HCT116 (cell line): Measurements from ENCODE around the gene CACNG5. TPM values are rescaled to one million over a fixed set of nuclear protein-coding genes. Genes with fewer than 3 reads are reported as not detected.

Source experiments
- ATAC-seq: fragments of 200-7000 bp; cut with Tn5 transposase; 2 replicates; pipeline ENCODE4 v1.9.1; 2020; ENCODE audit warnings: mild to moderate bottlenecking, moderate library complexity
- BruUV-seq: library from RNA; stranded (reverse); fragments of 400-500 nt; replicated peaks from 2 replicates; lab custom pipeline; 2021; lab: Mats Ljungman, UMichigan
- CTCF ChIA-PET: fragments of 300-600 bp; sonication (Branson Sonifier 250); formaldehyde crosslinking; loops from one replicate; lab custom pipeline; 2021; ENCODE audit warnings: antibody characterized with exemption; lab: Charles Lee
- POLR2A ChIA-PET: fragments of 300-600, 350-600 bp; sonication (Branson Sonifier 250); formaldehyde crosslinking; loops from one replicate; lab custom pipeline; 2021; ENCODE audit warnings: antibody characterized with exemption; lab: Charles Lee
- RAD21 ChIA-PET, 2 experiments: fragments of 300-600 bp; sonication (Branson Sonifier 250); formaldehyde crosslinking; loops; one replicate each; lab custom pipeline; 2023; ENCODE audit warnings: low total read pairs in 2 of 2; ENCODE audit not compliant: uncharacterized antibody in 2 of 2, unreplicated experiment in 2 of 2, low non-redundant PET in 1 of 2; lab: Charles Lee
- DNase-seq: peaks from one replicate; pipeline ENCODE4 v3.0.0-alpha.2; 2010; ENCODE audit warnings: low read depth, low spot score
- H2AFZ ChIP-seq: fragments of 200-600 bp; shearing (Covaris generic), sonication (generic); 2 replicates; pipeline ENCODE4 v1.6.1; 2017; ENCODE audit warnings: low read depth, mixed run types, mixed read lengths, antibody characterized with exemption, low read length; ENCODE audit not compliant: poor library complexity, severe bottlenecking
- H3K27ac ChIP-seq: 2 replicates; pipeline ENCODE4 v1.5.1; 2012; ENCODE audit warnings: low read depth, low read length
- H3K27me3 ChIP-seq: fragments of 200-600 bp; sonication (generic); 2 replicates; pipeline ENCODE4 v1.6.1; 2016; ENCODE audit warnings: mixed run types, low read length, mixed read lengths; ENCODE audit not compliant: insufficient read depth
- H3K36me3 ChIP-seq, 2 experiments: fragments of 200-500 bp in 1 of 2; fragments of 200-600 bp in 1 of 2; sonication (Bioruptor generic) in 1 of 2; sonication (generic) in 1 of 2; 2 replicates each; pipeline versions ENCODE4 v1.5.1 to v1.6.1; 2014 to 2016; ENCODE audit warnings: low read length in 2 of 2, inconsistent platforms in 1 of 2, mixed read lengths in 1 of 2, mixed run types in 1 of 2; ENCODE audit not compliant: insufficient read depth in 2 of 2, control insufficient read depth in 1 of 2
- H3K4me1 ChIP-seq, 2 experiments: fragments of 200-600 bp in 1 of 2; sonication (generic) in 1 of 2; 2 replicates each; pipeline versions ENCODE4 v1.5.1 to v1.6.1; 2012 to 2017; ENCODE audit warnings: low read length in 2 of 2, inconsistent platforms in 1 of 2, mild to moderate bottlenecking in 1 of 2, mixed read lengths in 1 of 2, mixed run types in 1 of 2, moderate library complexity in 1 of 2; ENCODE audit not compliant: insufficient read depth in 2 of 2, control insufficient read depth in 1 of 2
- H3K4me2 ChIP-seq: fragments of 200-600 bp; sonication (generic); 2 replicates; pipeline ENCODE4 v1.6.1; 2017; ENCODE audit warnings: mixed run types, low read length, mixed read lengths
- H3K4me3 ChIP-seq, 2 experiments: fragments of 200-600 bp in 1 of 2; sonication (generic) in 1 of 2; replicated peaks in 1 of 2; 2 replicates each; pipeline ENCODE4 v1.5.1; 2011 to 2016; ENCODE audit warnings: low read length in 2 of 2, control low read depth in 1 of 2, low read depth in 1 of 2, mild to moderate bottlenecking in 1 of 2, mixed read lengths in 1 of 2, mixed run types in 1 of 2
- H3K79me2 ChIP-seq: fragments of 200-600 bp; sonication (generic); 2 replicates; pipeline ENCODE4 v1.6.1; 2017; ENCODE audit warnings: mild to moderate bottlenecking, mixed run types, low read length, moderate library complexity, mixed read lengths; ENCODE audit not compliant: insufficient read depth
- H3K9ac ChIP-seq: fragments of 200-600 bp; sonication (generic); 2 replicates; pipeline ENCODE4 v1.6.1; 2016; ENCODE audit warnings: low read length, mixed read lengths
- H3K9me2 ChIP-seq: fragments of 200-600 bp; sonication (generic), shearing (Covaris generic); 2 replicates; pipeline ENCODE4 v1.6.1; 2017; ENCODE audit warnings: mixed run types, mild to moderate bottlenecking, moderate library complexity; ENCODE audit not compliant: insufficient read depth
- H3K9me3 ChIP-seq, 2 experiments: fragments of 200-500 bp in 1 of 2; fragments of 200-600 bp in 1 of 2; sonication (Bioruptor generic) in 1 of 2; sonication (generic) in 1 of 2; 2 replicates each; pipeline ENCODE4 v1.6.1; 2014 to 2017; ENCODE audit warnings: low read length in 2 of 2, mixed read lengths in 2 of 2, inconsistent platforms in 1 of 2, low read depth in 1 of 2, mild to moderate bottlenecking in 1 of 2, mixed run types in 1 of 2, moderate library complexity in 1 of 2; ENCODE audit not compliant: control insufficient read depth in 1 of 2, insufficient read depth in 1 of 2
- H4K20me1 ChIP-seq: fragments of 200-600 bp; sonication (generic), shearing (Covaris generic); 2 replicates; pipeline ENCODE4 v1.6.1; 2017; ENCODE audit warnings: mixed run types, mild to moderate bottlenecking, moderate library complexity; ENCODE audit not compliant: insufficient read depth
- ATF3 ChIP-seq: IDR thresholded peaks from 2 replicates; pipeline ENCODE4 v1.6.1; 2012
- CEBPB ChIP-seq: IDR thresholded peaks from 2 replicates; pipeline ENCODE4 v1.6.1; 2012; ENCODE audit warnings: low read depth
- CTCF ChIP-seq, 3 experiments: fragments of 200-600 bp in 1 of 3; sonication (generic) in 1 of 3; IDR thresholded peaks in 2 of 3; conservative IDR thresholded peaks in 1 of 3; 2 replicates each; pipeline ENCODE4 v1.5.1; 2012 to 2017; ENCODE audit warnings: low read depth in 2 of 3, low read length in 2 of 3, antibody characterized with exemption in 1 of 3, borderline replicate concordance in 1 of 3, control low read depth in 1 of 3, mild to moderate bottlenecking in 1 of 3, mixed read lengths in 1 of 3, mixed run types in 1 of 3, moderate library complexity in 1 of 3; ENCODE audit not compliant: insufficient read depth in 1 of 3
- ELF1 ChIP-seq: IDR thresholded peaks from 2 replicates; pipeline ENCODE4 v1.6.1; 2012; ENCODE audit warnings: low read depth, borderline replicate concordance
- EZH2 ChIP-seq: fragments of 200-600 bp; sonication (generic); IDR thresholded peaks from 2 replicates; pipeline ENCODE4 v1.6.1; 2017; ENCODE audit warnings: antibody characterized with exemption, mixed run types
- FOSL1 ChIP-seq: IDR thresholded peaks from 2 replicates; pipeline ENCODE4 v1.6.1; 2012; ENCODE audit warnings: low read depth
- JUND ChIP-seq: IDR thresholded peaks from 2 replicates; pipeline ENCODE4 v1.6.1; 2012
- MAX ChIP-seq: IDR thresholded peaks from 2 replicates; pipeline ENCODE4 v1.6.1; 2012
- POLR2A ChIP-seq: IDR thresholded peaks from 2 replicates; pipeline ENCODE4 v1.7.0; 2011; ENCODE audit warnings: borderline replicate concordance; ENCODE audit not compliant: insufficient read depth, insufficient read length; ENCODE audit errors: extremely low read depth
- POLR2AphosphoS5 ChIP-seq: IDR thresholded peaks from 2 replicates; pipeline ENCODE4 v1.6.1; 2011; ENCODE audit warnings: mild to moderate bottlenecking, low read depth, low read length, moderate library complexity
- RAD21 ChIP-seq: IDR thresholded peaks from 2 replicates; pipeline ENCODE4 v1.6.1; 2012; ENCODE audit warnings: low read depth, mild to moderate bottlenecking
- REST ChIP-seq: IDR thresholded peaks from 2 replicates; pipeline ENCODE4 v1.6.1; 2012; ENCODE audit warnings: low read depth
- SIN3A ChIP-seq: IDR thresholded peaks from 2 replicates; pipeline ENCODE4 v1.6.1; 2012; ENCODE audit warnings: low read depth
- SP1 ChIP-seq: IDR thresholded peaks from 2 replicates; pipeline ENCODE4 v1.6.1; 2012; ENCODE audit warnings: low read depth
- SRF ChIP-seq: IDR thresholded peaks from 2 replicates; pipeline ENCODE4 v1.6.1; 2012; ENCODE audit warnings: low read depth
- TCF7L2 ChIP-seq: IDR thresholded peaks from 2 replicates; pipeline ENCODE4 v1.7.0; 2011; ENCODE audit warnings: borderline replicate concordance, inconsistent platforms; ENCODE audit not compliant: insufficient read depth, insufficient read length; ENCODE audit errors: extremely low read depth
- YY1 ChIP-seq: IDR thresholded peaks from 2 replicates; pipeline ENCODE4 v1.6.1; 2011; ENCODE audit warnings: low read length, low read depth, moderate library complexity, mild to moderate bottlenecking; ENCODE audit not compliant: insufficient replicate concordance; ENCODE audit errors: extremely low read depth
- ZFX ChIP-seq: fragments of 450-650 bp; IDR thresholded peaks from 2 replicates; pipeline ENCODE4 v1.6.1; 2017
- ZNF274 ChIP-seq: fragments of 200-500 bp; sonication (Bioruptor generic); IDR thresholded peaks from 2 replicates; pipeline ENCODE4 v1.6.1; 2014; ENCODE audit warnings: mild to moderate bottlenecking, low read depth, low read length, inconsistent platforms
- intact Hi-C: fragments of 100-400 bp; cut with micrococcal nuclease; formaldehyde crosslinking; loops from 2 replicates; pipeline ENCODE4 v1.10.0; 2022
- total RNA-seq: library from RNA; stranded (reverse); gene quantifications from one replicate; pipeline ENCODE4 v1.2.1, GENCODE V29; 2021; ENCODE audit not compliant: unreplicated experiment

The CACNG5 gene
- total RNA-seq, 1 experiment from 2014 or later: not detected

GRCh38 chr17:66916946-66917345, 82.0 kb downstream of the CACNG5 start (continued):
- TF ChIP-seq MAX: no peak
- TF ChIP-seq POLR2AphosphoS5: no peak
- no peak for TF ChIP-seq YY1
- TF ChIP-seq ELF1: no peak

GRCh38 chr17:66918896-66919295, 84.0 kb downstream of the CACNG5 start:
- POLR2A ChIA-PET: no interaction called here

More at GRCh38 chr17:66918896-66919295, 84.0 kb downstream of the CACNG5 start:
- no TSS peak for BruUV-seq
- Histone ChIP-seq H2AFZ (no peak overlapping the region), H3K4me2 (no peak overlapping the region), H4K20me1 (no peaks in the 10 kb centered on the region), H3K9me3 (no peaks in the 10 kb centered on the region), H3K4me1 (peaks cover 4 to 10% of the 10 kb centered on the region in 2 experiments; a peak in 2 of 4 replicates), H3K27ac (no peak overlapping the region), H3K79me2 (no peaks in the 10 kb centered on the region), H3K27me3 (no peaks in the 10 kb centered on the region), H3K9me2 (no peaks in the 10 kb centered on the region), H3K9ac (no peak overlapping the region), H3K4me3 (no peak overlapping the region), H3K36me3 (no peaks in the 10 kb centered on the region)
- TF ChIP-seq ZNF274: no peak
- no peak for TF ChIP-seq RAD21
- TF ChIP-seq REST: no peak
- no peak for TF ChIP-seq POLR2A
- TF ChIP-seq ZFX: no peak
- no peak for TF ChIP-seq CTCF (IDR thresholded peaks at IDR 0.05 in 2 of 3, conservative IDR thresholded peaks at IDR 0.05 in 1 of 3; ENCODE audit: borderline replicate concordance in 1 of 3, insufficient read depth in 1 of 3, low read depth in 2 of 3, low read length in 2 of 3)
- no peak for TF ChIP-seq SRF
- no peak for TF ChIP-seq FOSL1
- no peak for TF ChIP-seq JUND
- TF ChIP-seq TCF7L2: no peak
- no peak for TF ChIP-seq ELF1
- no peak for TF ChIP-seq EZH2
- no peak for TF ChIP-seq CEBPB
- TF ChIP-seq SIN3A: no peak
- TF ChIP-seq YY1: no peak
- TF ChIP-seq SP1: no peak
- no peak for TF ChIP-seq ATF3
- ATAC-seq (no peak), DNase-seq (no peak)
- ChIA-PET RAD21 (no interaction called here), CTCF (no interaction called here)
- intact Hi-C loops: no loop called here
